HEK293 (cell line): ENCODE measurements around the gene ZNF768.

Source experiments
- CTCF ChIA-PET: fragments of 350-600 bp; formaldehyde crosslinking; extraction: SDS; loops from one replicate; lab custom pipeline; 2021; ENCODE audit warnings: antibody characterized with exemption; lab: Yijun Ruan, JAX
- POLR2A ChIA-PET: fragments of 300-600 bp; formaldehyde crosslinking; extraction: SDS; loops from one replicate; lab custom pipeline; 2020; ENCODE audit warnings: antibody characterized with exemption, inconsistent platforms; lab: Yijun Ruan, JAX
- H3K27ac ChIP-seq: fragments of 200-500 bp; sonication (Bioruptor generic); 2 replicates; pipeline ENCODE4 v1.5.1; 2014; ENCODE audit warnings: low read depth, low read length, control low read depth, inconsistent platforms; ENCODE audit errors: extremely low read depth
- H3K36me3 ChIP-seq, 2 experiments: fragments of 200-500 bp in 1 of 2; sonication (Bioruptor generic) in 1 of 2; 1 replicate in 1 of 2; 2 replicates in 1 of 2; pipeline ENCODE4 v1.5.1; 2014 to 2017; ENCODE audit warnings: inconsistent platforms in 2 of 2, low read length in 2 of 2; ENCODE audit not compliant: control insufficient read depth in 2 of 2, insufficient read depth in 1 of 2
- H3K4me1 ChIP-seq: fragments of 200-500 bp; sonication (Bioruptor generic); 2 replicates; pipeline ENCODE4 v1.5.1; 2014; ENCODE audit warnings: mild to moderate bottlenecking, low read length, inconsistent platforms; ENCODE audit not compliant: control insufficient read depth, insufficient read depth
- H3K4me3 ChIP-seq: 2 replicates; pipeline ENCODE4 v1.5.1; 2011; ENCODE audit warnings: low read depth, mild to moderate bottlenecking, control low read depth, low read length, moderate library complexity
- H3K9me3 ChIP-seq: fragments of 200-500 bp; sonication (Bioruptor generic); 2 replicates; pipeline ENCODE4 v1.5.1; 2014; ENCODE audit warnings: low read depth, low read length, inconsistent platforms; ENCODE audit not compliant: control insufficient read depth, insufficient read depth
- GLI4 ChIP-seq: fragments of 450-650 bp; formaldehyde crosslinking; IDR thresholded peaks from 2 replicates; pipeline ENCODE4 v1.5.1; 2016; ENCODE audit warnings: missing biosample characterization, missing genetic modification characterization
- HOXA7 ChIP-seq: sonication (generic); formaldehyde crosslinking; IDR thresholded peaks from 2 replicates; pipeline ENCODE4 v1.8.1; 2022; ENCODE audit warnings: missing genetic modification reagents, borderline replicate concordance
- KLF10 ChIP-seq: fragments of 450-650 bp; IDR thresholded peaks from 2 replicates; pipeline ENCODE4 v1.5.1; 2018; ENCODE audit warnings: missing biosample characterization, mild to moderate bottlenecking, missing genetic modification characterization
- WT1 ChIP-seq: fragments of 450-650 bp; formaldehyde crosslinking; IDR thresholded peaks from 2 replicates; pipeline ENCODE4 v1.5.1; 2016; ENCODE audit warnings: missing biosample characterization, missing genetic modification characterization
- YY1 ChIP-seq: fragments of 450-650 bp; formaldehyde crosslinking; IDR thresholded peaks from 2 replicates; pipeline ENCODE4 v1.5.1; 2018; ENCODE audit warnings: missing biosample characterization, missing genetic modification characterization
- ZBTB17 ChIP-seq: fragments of 450-650 bp; formaldehyde crosslinking; IDR thresholded peaks from 2 replicates; pipeline ENCODE4 v1.5.1; 2016; ENCODE audit warnings: missing biosample characterization, missing genetic modification characterization
- ZBTB8A ChIP-seq: fragments of 450-650 bp; formaldehyde crosslinking; IDR thresholded peaks from 2 replicates; pipeline ENCODE4 v1.5.1; 2016; ENCODE audit warnings: missing biosample characterization, missing genetic modification characterization
- ZNF121 ChIP-seq: fragments of 450-650 bp; formaldehyde crosslinking; IDR thresholded peaks from 2 replicates; pipeline ENCODE4 v1.5.1; 2016; ENCODE audit warnings: missing biosample characterization, missing genetic modification characterization
- ZNF146 ChIP-seq: fragments of 450-650 bp; formaldehyde crosslinking; IDR thresholded peaks from 2 replicates; pipeline ENCODE4 v1.5.1; 2016; ENCODE audit warnings: missing biosample characterization, missing genetic modification characterization
- ZNF174 ChIP-seq: fragments of 450-650 bp; formaldehyde crosslinking; IDR thresholded peaks from 2 replicates; pipeline ENCODE4 v1.5.0; 2017; ENCODE audit warnings: missing biosample characterization, mild to moderate bottlenecking, missing genetic modification characterization
- ZNF324 ChIP-seq: fragments of 450-650 bp; formaldehyde crosslinking; IDR thresholded peaks from 2 replicates; pipeline ENCODE4 v1.5.1; 2016; ENCODE audit warnings: missing biosample characterization, missing genetic modification characterization
- ZNF48 ChIP-seq: fragments of 450-650 bp; formaldehyde crosslinking; IDR thresholded peaks from 2 replicates; pipeline ENCODE4 v1.5.1; 2016; ENCODE audit warnings: missing biosample characterization, missing genetic modification characterization
- ZNF510 ChIP-seq: fragments of 450-650 bp; formaldehyde crosslinking; IDR thresholded peaks from 2 replicates; pipeline ENCODE4 v1.5.1; 2018; ENCODE audit warnings: mild to moderate bottlenecking, missing genetic modification characterization, missing biosample characterization; ENCODE audit not compliant: insufficient replicate concordance
- ZNF600 ChIP-seq: fragments of 450-650 bp; formaldehyde crosslinking; IDR thresholded peaks from 2 replicates; pipeline ENCODE4 v1.5.1; 2016; ENCODE audit warnings: missing biosample characterization, missing genetic modification characterization
- ZNF623 ChIP-seq: fragments of 450-650 bp; formaldehyde crosslinking; IDR thresholded peaks from 2 replicates; pipeline ENCODE4 v1.5.1; 2016; ENCODE audit warnings: missing biosample characterization, missing genetic modification characterization
- ZNF677 ChIP-seq: fragments of 450-650 bp; IDR thresholded peaks from 2 replicates; pipeline ENCODE4 v1.5.0; 2018; ENCODE audit warnings: missing biosample characterization, mild to moderate bottlenecking, missing genetic modification characterization, moderate library complexity
- ZNF747 ChIP-seq: fragments of 450-650 bp; formaldehyde crosslinking; IDR thresholded peaks from 2 replicates; pipeline ENCODE4 v1.5.1; 2016; ENCODE audit warnings: missing biosample characterization, missing genetic modification characterization
- ZNF768 ChIP-seq: fragments of 450-650 bp; formaldehyde crosslinking; IDR thresholded peaks from 2 replicates; pipeline ENCODE4 v1.5.1; 2018; ENCODE audit warnings: missing biosample characterization, mild to moderate bottlenecking, missing genetic modification characterization
- ZSCAN30 ChIP-seq: fragments of 450-650 bp; IDR thresholded peaks from 2 replicates; pipeline ENCODE4 v1.5.1; 2018; ENCODE audit warnings: missing biosample characterization, mild to moderate bottlenecking, missing genetic modification characterization, moderate library complexity
- TF ChIP-seq, protein P1 (sequence below): fragments of 450-650 bp; formaldehyde crosslinking; IDR thresholded peaks from 2 replicates; pipeline ENCODE4 v1.5.1; 2017; ENCODE audit warnings: missing biosample characterization, missing genetic modification characterization
- TF ChIP-seq, protein P2 (sequence below): fragments of 450-650 bp; formaldehyde crosslinking; IDR thresholded peaks from 2 replicates; pipeline ENCODE4 v1.5.1; 2016; ENCODE audit warnings: missing biosample characterization, missing genetic modification characterization
- TF ChIP-seq, protein P3 (sequence below): fragments of 450-650 bp; formaldehyde crosslinking; IDR thresholded peaks from 2 replicates; pipeline ENCODE4 v1.5.1; 2016; ENCODE audit warnings: missing biosample characterization, missing genetic modification characterization
- TF ChIP-seq, protein P4 (sequence below): fragments of 450-650 bp; formaldehyde crosslinking; IDR thresholded peaks from 2 replicates; pipeline ENCODE4 v1.5.1; 2017; ENCODE audit warnings: missing biosample characterization, missing genetic modification characterization
- TF ChIP-seq, protein P5 (sequence below): fragments of 450-650 bp; formaldehyde crosslinking; IDR thresholded peaks from 2 replicates; pipeline ENCODE4 v1.5.1; 2016; ENCODE audit warnings: missing biosample characterization, missing genetic modification characterization
- TF ChIP-seq, protein P6 (sequence below): fragments of 450-650 bp; formaldehyde crosslinking; IDR thresholded peaks from 2 replicates; pipeline ENCODE4 v1.5.1; 2016; ENCODE audit warnings: missing biosample characterization, missing genetic modification characterization
- TF ChIP-seq, protein P7 (sequence below): sonication (generic); formaldehyde crosslinking; IDR thresholded peaks from 2 replicates; pipeline ENCODE4 v1.8.1; 2022; ENCODE audit warnings: mild to moderate bottlenecking, moderate library complexity, missing genetic modification reagents

ZNF768 gene

DNA sequence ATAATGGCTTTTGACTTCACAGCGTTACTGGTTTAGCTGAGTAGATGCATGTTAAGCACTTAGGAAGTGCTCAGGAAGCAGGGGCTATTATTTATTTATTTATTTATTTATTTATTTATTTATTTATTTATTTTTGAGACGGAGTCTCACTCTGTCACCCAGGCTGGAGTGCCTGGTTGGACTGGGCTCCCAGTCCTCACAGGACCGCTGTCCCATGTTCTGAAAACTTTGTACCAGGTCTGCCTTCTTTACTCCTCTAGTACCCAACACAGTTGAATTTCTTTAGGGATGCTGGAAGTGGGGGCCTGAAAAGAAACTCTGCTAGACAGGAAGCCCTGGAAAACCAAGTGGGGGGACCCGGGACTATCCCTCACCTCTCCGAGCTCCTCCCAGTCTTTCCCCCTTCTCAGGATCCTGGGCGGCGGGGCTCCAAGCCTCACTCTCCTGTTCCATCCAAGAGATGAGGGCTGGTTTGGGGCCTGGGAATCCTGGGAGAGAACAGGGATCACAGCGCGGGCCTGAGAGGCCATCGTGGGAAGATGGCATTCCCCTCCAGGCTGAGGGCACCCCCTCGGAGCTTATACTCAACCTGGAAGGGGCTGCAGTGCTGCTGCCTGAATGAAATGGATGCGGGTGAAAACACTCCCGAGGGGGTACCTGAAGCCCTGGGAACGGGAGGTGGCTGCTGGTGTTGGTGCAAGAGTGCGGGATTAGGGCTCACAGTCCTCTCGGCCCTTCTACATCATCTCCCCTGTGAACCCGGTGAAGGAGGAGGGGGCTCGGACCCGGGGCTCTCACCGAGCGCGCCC lies 44.5 kb upstream of the ZNF768 start:
- no peaks in the 10 kb centered on the region for H3K36me3 ChIP-seq
- peak overlapping the region; percentile 64 for H3K4me3 ChIP-seq
- CTCF ChIA-PET: interaction anchor here (1.2 to 1.7 kb wide), 3 partner anchors 14 to 122 kb away, joined by 3 to 12 read pairs (median 5); no protein-coding TSS in a partner anchor
- no peaks in the 10 kb centered on the region for H3K9me3 ChIP-seq
- peak overlapping the region; percentile 96 for H3K27ac ChIP-seq
- peaks cover 5% of the 10 kb centered on the region; the same call in 1 of the 2 replicates for H3K4me1 ChIP-seq
- POLR2A ChIA-PET: interaction anchor here (0.8 to 2.8 kb wide), 14 partner anchors 9 to 153 kb away, joined by 3 to 69 read pairs (median 6); partner anchors contain the start of genes DCTPP1, ZNF689, ZNF747 and ZNF764
- no peak for TF ChIP-seq KLF10 (tag by site-specific recombination)
- TF ChIP-seq ZNF48 (tag by site-specific recombination): no peak
- no peak for TF ChIP-seq ZNF747 (tag by site-specific recombination)
- TF ChIP-seq WT1 (tag by site-specific recombination): no peak
- TF ChIP-seq ZNF146: peak; percentile 47; the same call in 1 of the 2 replicates
- TF ChIP-seq, protein P1, sequence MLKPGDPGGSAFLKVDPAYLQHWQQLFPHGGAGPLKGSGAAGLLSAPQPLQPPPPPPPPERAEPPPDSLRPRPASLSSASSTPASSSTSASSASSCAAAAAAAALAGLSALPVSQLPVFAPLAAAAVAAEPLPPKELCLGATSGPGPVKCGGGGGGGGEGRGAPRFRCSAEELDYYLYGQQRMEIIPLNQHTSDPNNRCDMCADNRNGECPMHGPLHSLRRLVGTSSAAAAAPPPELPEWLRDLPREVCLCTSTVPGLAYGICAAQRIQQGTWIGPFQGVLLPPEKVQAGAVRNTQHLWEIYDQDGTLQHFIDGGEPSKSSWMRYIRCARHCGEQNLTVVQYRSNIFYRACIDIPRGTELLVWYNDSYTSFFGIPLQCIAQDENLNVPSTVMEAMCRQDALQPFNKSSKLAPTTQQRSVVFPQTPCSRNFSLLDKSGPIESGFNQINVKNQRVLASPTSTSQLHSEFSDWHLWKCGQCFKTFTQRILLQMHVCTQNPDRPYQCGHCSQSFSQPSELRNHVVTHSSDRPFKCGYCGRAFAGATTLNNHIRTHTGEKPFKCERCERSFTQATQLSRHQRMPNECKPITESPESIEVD (tag by site-specific recombination): no peak
- peak; percentile 98 for TF ChIP-seq ZNF510 (tag by site-specific recombination)
- peak; percentile 75 for TF ChIP-seq ZBTB17 (tag by site-specific recombination)
- peak; percentile 95 for TF ChIP-seq ZNF623
- TF ChIP-seq, protein P2, sequence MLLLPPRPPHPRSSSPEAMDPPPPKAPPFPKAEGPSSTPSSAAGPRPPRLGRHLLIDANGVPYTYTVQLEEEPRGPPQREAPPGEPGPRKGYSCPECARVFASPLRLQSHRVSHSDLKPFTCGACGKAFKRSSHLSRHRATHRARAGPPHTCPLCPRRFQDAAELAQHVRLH (tag by site-specific recombination): peak; percentile 94
- TF ChIP-seq ZNF174 (tag by site-specific recombination): no peak
- TF ChIP-seq HOXA7: no peak
- no peak for TF ChIP-seq YY1 (tag by site-specific recombination)
- TF ChIP-seq, protein P3, sequence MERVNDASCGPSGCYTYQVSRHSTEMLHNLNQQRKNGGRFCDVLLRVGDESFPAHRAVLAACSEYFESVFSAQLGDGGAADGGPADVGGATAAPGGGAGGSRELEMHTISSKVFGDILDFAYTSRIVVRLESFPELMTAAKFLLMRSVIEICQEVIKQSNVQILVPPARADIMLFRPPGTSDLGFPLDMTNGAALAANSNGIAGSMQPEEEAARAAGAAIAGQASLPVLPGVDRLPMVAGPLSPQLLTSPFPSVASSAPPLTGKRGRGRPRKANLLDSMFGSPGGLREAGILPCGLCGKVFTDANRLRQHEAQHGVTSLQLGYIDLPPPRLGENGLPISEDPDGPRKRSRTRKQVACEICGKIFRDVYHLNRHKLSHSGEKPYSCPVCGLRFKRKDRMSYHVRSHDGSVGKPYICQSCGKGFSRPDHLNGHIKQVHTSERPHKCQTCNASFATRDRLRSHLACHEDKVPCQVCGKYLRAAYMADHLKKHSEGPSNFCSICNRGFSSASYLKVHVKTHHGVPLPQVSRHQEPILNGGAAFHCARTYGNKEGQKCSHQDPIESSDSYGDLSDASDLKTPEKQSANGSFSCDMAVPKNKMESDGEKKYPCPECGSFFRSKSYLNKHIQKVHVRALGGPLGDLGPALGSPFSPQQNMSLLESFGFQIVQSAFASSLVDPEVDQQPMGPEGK (tag by site-specific recombination): peak; percentile 51; the same call in 1 of the 2 replicates
- TF ChIP-seq, protein P4, sequence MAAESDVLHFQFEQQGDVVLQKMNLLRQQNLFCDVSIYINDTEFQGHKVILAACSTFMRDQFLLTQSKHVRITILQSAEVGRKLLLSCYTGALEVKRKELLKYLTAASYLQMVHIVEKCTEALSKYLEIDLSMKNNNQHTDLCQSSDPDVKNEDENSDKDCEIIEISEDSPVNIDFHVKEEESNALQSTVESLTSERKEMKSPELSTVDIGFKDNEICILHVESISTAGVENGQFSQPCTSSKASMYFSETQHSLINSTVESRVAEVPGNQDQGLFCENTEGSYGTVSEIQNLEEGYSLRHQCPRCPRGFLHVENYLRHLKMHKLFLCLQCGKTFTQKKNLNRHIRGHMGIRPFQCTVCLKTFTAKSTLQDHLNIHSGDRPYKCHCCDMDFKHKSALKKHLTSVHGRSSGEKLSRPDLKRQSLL (tag by site-specific recombination): no peak
- TF ChIP-seq ZSCAN30 (tag by site-specific recombination): no peak
- TF ChIP-seq ZNF324 (tag by site-specific recombination): no peak
- TF ChIP-seq ZNF768 (tag by site-specific recombination): no peak
- peak; percentile 95 for TF ChIP-seq ZBTB8A (tag by site-specific recombination)
- TF ChIP-seq, protein P5, sequence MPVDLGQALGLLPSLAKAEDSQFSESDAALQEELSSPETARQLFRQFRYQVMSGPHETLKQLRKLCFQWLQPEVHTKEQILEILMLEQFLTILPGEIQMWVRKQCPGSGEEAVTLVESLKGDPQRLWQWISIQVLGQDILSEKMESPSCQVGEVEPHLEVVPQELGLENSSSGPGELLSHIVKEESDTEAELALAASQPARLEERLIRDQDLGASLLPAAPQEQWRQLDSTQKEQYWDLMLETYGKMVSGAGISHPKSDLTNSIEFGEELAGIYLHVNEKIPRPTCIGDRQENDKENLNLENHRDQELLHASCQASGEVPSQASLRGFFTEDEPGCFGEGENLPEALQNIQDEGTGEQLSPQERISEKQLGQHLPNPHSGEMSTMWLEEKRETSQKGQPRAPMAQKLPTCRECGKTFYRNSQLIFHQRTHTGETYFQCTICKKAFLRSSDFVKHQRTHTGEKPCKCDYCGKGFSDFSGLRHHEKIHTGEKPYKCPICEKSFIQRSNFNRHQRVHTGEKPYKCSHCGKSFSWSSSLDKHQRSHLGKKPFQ: peak; percentile 82
- TF ChIP-seq GLI4 (tag by site-specific recombination): no peak
- TF ChIP-seq ZNF121 (tag by site-specific recombination): peak; percentile 78
- TF ChIP-seq ZNF600 (tag by site-specific recombination): no peak
- TF ChIP-seq, protein P6, sequence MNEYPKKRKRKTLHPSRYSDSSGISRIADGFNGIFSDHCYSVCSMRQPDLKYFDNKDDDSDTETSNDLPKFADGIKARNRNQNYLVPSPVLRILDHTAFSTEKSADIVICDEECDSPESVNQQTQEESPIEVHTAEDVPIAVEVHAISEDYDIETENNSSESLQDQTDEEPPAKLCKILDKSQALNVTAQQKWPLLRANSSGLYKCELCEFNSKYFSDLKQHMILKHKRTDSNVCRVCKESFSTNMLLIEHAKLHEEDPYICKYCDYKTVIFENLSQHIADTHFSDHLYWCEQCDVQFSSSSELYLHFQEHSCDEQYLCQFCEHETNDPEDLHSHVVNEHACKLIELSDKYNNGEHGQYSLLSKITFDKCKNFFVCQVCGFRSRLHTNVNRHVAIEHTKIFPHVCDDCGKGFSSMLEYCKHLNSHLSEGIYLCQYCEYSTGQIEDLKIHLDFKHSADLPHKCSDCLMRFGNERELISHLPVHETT: peak; percentile 93
- TF ChIP-seq, protein P7, sequence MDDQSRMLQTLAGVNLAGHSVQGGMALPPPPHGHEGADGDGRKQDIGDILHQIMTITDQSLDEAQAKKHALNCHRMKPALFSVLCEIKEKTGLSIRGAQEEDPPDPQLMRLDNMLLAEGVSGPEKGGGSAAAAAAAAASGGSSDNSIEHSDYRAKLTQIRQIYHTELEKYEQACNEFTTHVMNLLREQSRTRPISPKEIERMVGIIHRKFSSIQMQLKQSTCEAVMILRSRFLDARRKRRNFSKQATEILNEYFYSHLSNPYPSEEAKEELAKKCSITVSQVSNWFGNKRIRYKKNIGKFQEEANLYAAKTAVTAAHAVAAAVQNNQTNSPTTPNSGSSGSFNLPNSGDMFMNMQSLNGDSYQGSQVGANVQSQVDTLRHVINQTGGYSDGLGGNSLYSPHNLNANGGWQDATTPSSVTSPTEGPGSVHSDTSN (CRISPR knock-in tag): no peak
- TF ChIP-seq ZNF677 (tag by site-specific recombination): no peak; the same call in 1 of the 2 replicates
